ENCODE data around the gene NR2C2.

GRCh38 chr3:14957153-14957552 lies 9.8 kb downstream of the NR2C2 start:
- TF ChIP-seq POLR2AphosphoS5 (IDR thresholded peaks at IDR 0.05; ENCODE audit: low read depth) (no peak), CTCF (IDR thresholded peaks at IDR 0.05; ENCODE audit: insufficient read depth, low read length) (no peak), GABPA (IDR thresholded peaks at IDR 0.05; ENCODE audit: low read depth) (no peak), REST (IDR thresholded peaks at IDR 0.05; ENCODE audit: insufficient replicate concordance, low read depth) (no peak), SPI1 (IDR thresholded peaks at IDR 0.05; ENCODE audit: borderline replicate concordance, low read depth) (no peak)
